Erythroblast (primary cell): ENCODE data around the gene ANKRD39.

Experiments used
- GATA1 ChIP-seq: IDR thresholded peaks from 2 replicates; pipeline ENCODE4 v1.6.1; 2011; ENCODE audit warnings: low read depth, mild to moderate bottlenecking, control low read depth, low read length, moderate library complexity
- POLR2A ChIP-seq: IDR thresholded peaks from 2 replicates; pipeline ENCODE4 v1.6.1; 2011; ENCODE audit warnings: mild to moderate bottlenecking, low read length

DNA sequence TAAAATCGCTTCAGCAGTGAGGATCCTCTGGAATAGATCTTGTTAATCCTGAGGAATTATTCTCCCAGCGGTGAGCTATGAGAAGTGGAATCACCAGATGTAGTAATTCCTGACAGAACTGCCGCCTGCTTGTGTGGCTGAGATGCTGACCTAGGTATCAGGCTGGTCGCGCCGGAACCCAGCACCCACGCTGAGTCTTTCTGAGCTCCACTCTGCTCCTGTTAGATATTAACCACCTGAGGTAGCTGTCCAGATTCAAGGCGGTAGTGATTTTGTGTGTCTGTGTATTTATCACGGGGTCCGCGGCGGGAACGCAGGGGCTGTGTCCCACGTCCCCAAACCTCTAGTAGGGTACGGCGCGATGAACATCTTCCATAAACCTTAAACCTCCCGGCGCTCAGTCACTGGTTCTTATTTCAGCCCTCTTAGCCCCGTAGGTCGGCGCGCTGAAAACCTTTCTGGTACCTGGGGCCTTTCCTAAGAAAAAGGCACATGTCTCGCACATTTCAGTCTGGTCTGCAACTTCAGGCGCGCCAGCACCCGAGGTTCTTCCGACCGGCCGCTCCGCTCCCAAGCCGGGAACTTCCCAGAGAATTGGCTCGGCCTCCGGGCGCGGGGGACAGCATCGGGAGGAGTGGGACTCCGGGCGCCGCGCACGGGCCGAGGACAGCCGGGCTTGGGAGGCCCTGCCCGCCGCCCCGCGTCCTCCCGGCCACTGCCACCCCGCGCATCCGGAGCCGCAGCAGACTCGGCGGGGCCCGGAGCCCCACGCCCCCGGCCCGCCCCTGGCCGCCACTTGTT, 42.3 kb downstream of the ANKRD39 start:
- TF ChIP-seq POLR2A: no peak
- TF ChIP-seq GATA1: no peak
